ENCODE results near the gene UQCRHL.

- TF ChIP-seq CTCF (IDR thresholded peaks at IDR 0.05; ENCODE audit: borderline replicate concordance, extremely low read depth, low read length, poor library complexity, severe bottlenecking) = no peak
- TF ChIP-seq EZH2 (IDR thresholded peaks at IDR 0.05; ENCODE audit: borderline replicate concordance, low read depth, low read length, severe bottlenecking) = no peak
Measured at GRCh38 chr1:15835205-15835740, 27.8 kb upstream of the UQCRHL start.

Measured in DND-41 (cell line).